ENCODE results near the gene PPP1R9B. TPM values are rescaled to one million over a fixed set of nuclear protein-coding genes. Genes with fewer than 3 reads are reported as not detected.
A peak's percentile ranks its signal among the peaks of the same experiment; 100 is the strongest.

PPP1R9B gene
- total and polyA plus RNA-seq, 8 donors: 13.5 to 34.6 (median 17.7) TPM

- Histone ChIP-seq H3K4me3 (no peak overlapping the region), H3K27me3 (no peaks in the 10 kb centered on the region), H3K9me3 (no peaks in the 10 kb centered on the region), H3K27ac (no peak overlapping the region), H3K4me1 (no peaks in the 10 kb centered on the region), H3K36me3 (no peaks in the 10 kb centered on the region)
- intact Hi-C loops (cut with DNase I): no loop called here
- no peak for TF ChIP-seq CTCF (IDR thresholded peaks at IDR 0.05)
- no peak for FAIRE-seq
- WGBS, 2 donors: 68 to 74% methylated on average over 19 of the region's 19 CpGs
- peak in 3 of 4 donors; percentile 6 to 17 (median 17) for ATAC-seq
- DNase-seq: peak in 1 of 6 donors; percentile 33
Observed at GRCh38 chr17:50184611-50185398, 34.3 kb upstream of the PPP1R9B start.

- ATAC-seq (no peak), DNase-seq (peak in 1 of 6 donors; percentile 2), FAIRE-seq (no peak)
- Histone ChIP-seq H3K4me3 (no peak overlapping the region), H3K9me3 (no peaks in the 10 kb centered on the region), H3K36me3 (no peaks in the 10 kb centered on the region), H3K27me3 (no peaks in the 10 kb centered on the region), H3K27ac (no peak overlapping the region), H3K4me1 (no peaks in the 10 kb centered on the region)
- no peak for TF ChIP-seq CTCF (IDR thresholded peaks at IDR 0.05)
- 64 to 66% methylated on average over 8 of the region's 8 CpGs for WGBS, 2 donors
- intact Hi-C loops (cut with DNase I): no loop called here
Observed at GRCh38 chr17:50184064-50184463, 33.6 kb upstream of the PPP1R9B start.

GRCh38 chr17:50183421-50183994, 33.0 kb upstream of the PPP1R9B start:
- ATAC-seq (no peak), FAIRE-seq (no peak), DNase-seq (peak in 1 of 6 donors; percentile 33)
- intact Hi-C loops (cut with DNase I): no loop called here
- H3K4me1 ChIP-seq: no peaks in the 10 kb centered on the region
- no peak overlapping the region for H3K27ac ChIP-seq
- H3K4me3 ChIP-seq: no peak overlapping the region
- no peak for TF ChIP-seq CTCF (IDR thresholded peaks at IDR 0.05)
- no peaks in the 10 kb centered on the region for H3K9me3 ChIP-seq
- no peaks in the 10 kb centered on the region for H3K36me3 ChIP-seq
- 59 to 75% methylated on average over 10 to 12 of the region's 12 CpGs for WGBS, 2 donors
- no peaks in the 10 kb centered on the region for H3K27me3 ChIP-seq

DNA sequence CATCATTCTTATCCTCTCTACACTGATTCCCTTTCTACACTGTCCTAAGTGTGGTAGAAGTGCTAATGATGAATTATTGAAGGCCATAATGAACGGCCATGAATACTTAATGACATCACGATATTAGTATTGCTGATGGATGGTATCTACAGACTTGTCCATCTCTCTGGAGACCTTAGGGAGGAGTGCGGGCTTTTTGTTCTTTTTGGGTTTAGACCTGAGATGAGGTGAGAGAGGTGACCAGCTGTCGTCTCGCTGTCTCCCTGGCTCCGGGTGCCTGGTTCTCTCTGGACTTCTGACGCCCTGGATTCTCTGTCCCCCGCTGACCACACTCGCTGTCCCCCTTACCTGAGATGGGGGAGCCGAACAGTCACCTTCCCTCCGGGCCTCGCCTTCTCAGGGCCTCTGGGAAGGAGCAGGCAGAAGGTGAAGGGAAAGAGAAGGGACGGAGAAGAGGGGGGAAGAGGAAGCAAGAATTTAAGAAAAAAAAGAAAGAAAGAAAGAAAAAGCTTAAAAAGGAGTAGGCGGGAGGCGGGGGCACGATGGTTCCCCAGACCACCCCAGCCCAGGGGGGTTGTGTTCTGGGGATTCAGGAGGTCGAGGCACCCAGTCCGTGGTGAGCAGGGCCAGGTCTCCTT, 32.4 kb upstream of the PPP1R9B start:
- 70% methylated on average over 18 of the region's 18 CpGs for WGBS, 2 donors
- intact Hi-C loops (cut with DNase I): no loop called here
- no peak for ATAC-seq
- Histone ChIP-seq H3K36me3 (no peaks in the 10 kb centered on the region), H3K4me3 (no peak overlapping the region), H3K27me3 (no peaks in the 10 kb centered on the region), H3K9me3 (no peaks in the 10 kb centered on the region), H3K27ac (no peak overlapping the region), H3K4me1 (peaks cover 0 to 3% (median under 1%) of the 10 kb centered on the region in 3 donors)
- FAIRE-seq: no peak
- no peak for TF ChIP-seq CTCF (IDR thresholded peaks at IDR 0.05)
- peak in 2 of 6 donors; percentile 4 to 22 for DNase-seq
